CD4-positive, alpha-beta T cell treated with Interleukin-21 for 1 hour (primary cell): ENCODE results near the gene DHRS3.
"Not testable (repeated sequence)": the region's sequence is repeated elsewhere in the genome, so short reads cannot be mapped to it uniquely, and the experiment has no call there.

ENCODE experiments used
- DNase-seq: peaks from one replicate; pipeline ENCODE4 v3.0.0-alpha.2; 2020

Gene DHRS3

GRCh38 chr1:12552111-12552888 lies 65.7 kb downstream of the DHRS3 start:
- no peak for DNase-seq

GRCh38 chr1:12551584-12551983 lies 66.4 kb downstream of the DHRS3 start:
- DNase-seq, result no peak

GRCh38 chr1:12549460-12550349 lies 68.3 kb downstream of the DHRS3 start:
- no peak for DNase-seq

- DNase-seq, result no peak
Observed at GRCh38 chr1:12548973-12549459, 69.0 kb downstream of the DHRS3 start.

GRCh38 chr1:12548279-12548972 lies 69.6 kb downstream of the DHRS3 start:
- DNase-seq, result no peak

GRCh38 chr1:12547586-12548225 lies 70.3 kb downstream of the DHRS3 start:
- no peak for DNase-seq

GRCh38 chr1:12546771-12547585 lies 71.0 kb downstream of the DHRS3 start:
- DNase-seq, result no peak

- DNase-seq, result no peak
Observed at GRCh38 chr1:12544992-12545391, 73.0 kb downstream of the DHRS3 start.

GRCh38 chr1:12544357-12544756 lies 73.7 kb downstream of the DHRS3 start:
- DNase-seq, result no peak

GRCh38 chr1:12543740-12544154 lies 74.3 kb downstream of the DHRS3 start:
- no peak for DNase-seq

- DNase-seq, result no peak
Observed at GRCh38 chr1:12542616-12543592, 75.1 kb downstream of the DHRS3 start.

GRCh38 chr1:12542138-12542465 lies 75.9 kb downstream of the DHRS3 start:
- no peak for DNase-seq

- DNase-seq, result no peak
Observed at GRCh38 chr1:12541274-12542137, 76.5 kb downstream of the DHRS3 start.

GRCh38 chr1:12540580-12541273 lies 77.3 kb downstream of the DHRS3 start:
- no peak for DNase-seq

GRCh38 chr1:12539705-12540579 lies 78.1 kb downstream of the DHRS3 start:
- no peak for DNase-seq

GRCh38 chr1:12539320-12539704 lies 78.7 kb downstream of the DHRS3 start:
- no peak for DNase-seq

- DNase-seq, result not testable (repeated sequence)
Observed at GRCh38 chr1:12538536-12538935, 79.5 kb downstream of the DHRS3 start.

- DNase-seq, result no peak
Observed at GRCh38 chr1:12537906-12538461, 80.0 kb downstream of the DHRS3 start.
